Smooth muscle cell (in vitro differentiated cells): ENCODE data around the gene NCS1. TPM values are rescaled to one million over a fixed set of nuclear protein-coding genes. Genes with fewer than 3 reads are reported as not detected.

Source experiments
- DNase-seq: peaks from one replicate; lab custom pipeline; 2025; ENCODE audit not compliant: unreplicated experiment; lab: John Stamatoyannopoulos, UW
- H2AFZ ChIP-seq: fragments of 200-600 bp; sonication (generic); 2 replicates; pipeline ENCODE4 v1.6.0; 2016; ENCODE audit warnings: antibody characterized with exemption, low read depth, mild to moderate bottlenecking
- H3F3A ChIP-seq: fragments of 200-600 bp; sonication (generic); 2 replicates; pipeline ENCODE4 v1.6.0; 2017; ENCODE audit warnings: antibody characterized with exemption, low read depth
- H3K27ac ChIP-seq: fragments of 200-600 bp; sonication (generic); 2 replicates; pipeline ENCODE4 v1.5.1; 2016; ENCODE audit warnings: low read depth, mild to moderate bottlenecking
- H3K27me3 ChIP-seq: fragments of 200-600 bp; sonication (generic); 2 replicates; pipeline ENCODE4 v1.6.1; 2016; ENCODE audit warnings: low read depth, mild to moderate bottlenecking
- H3K36me3 ChIP-seq: fragments of 200-600 bp; sonication (generic); 2 replicates; pipeline ENCODE4 v1.5.1; 2016; ENCODE audit warnings: low read depth
- H3K4me1 ChIP-seq: fragments of 200-600 bp; sonication (generic); 2 replicates; pipeline ENCODE4 v1.5.1; 2016; ENCODE audit warnings: low read depth
- H3K4me2 ChIP-seq: fragments of 200-600 bp; sonication (generic); 2 replicates; pipeline ENCODE4 v1.6.0; 2016; ENCODE audit warnings: mild to moderate bottlenecking
- H3K4me3 ChIP-seq: fragments of 200-600 bp; sonication (generic); 2 replicates; pipeline ENCODE4 v1.5.1; 2016; ENCODE audit warnings: mild to moderate bottlenecking
- H3K79me2 ChIP-seq: fragments of 200-600 bp; sonication (generic); 2 replicates; pipeline ENCODE4 v1.6.0; 2016; ENCODE audit warnings: low read depth, mild to moderate bottlenecking
- H3K9ac ChIP-seq: fragments of 200-600 bp; sonication (generic); 2 replicates; pipeline ENCODE4 v1.6.0; 2016; ENCODE audit warnings: low read depth
- H3K9me3 ChIP-seq: fragments of 200-600 bp; sonication (generic); replicated peaks from 2 replicates; pipeline ENCODE4 v1.5.1; 2016; ENCODE audit warnings: low read depth
- H4K20me1 ChIP-seq: fragments of 200-600 bp; sonication (generic); 2 replicates; pipeline ENCODE4 v1.6.0; 2016; ENCODE audit warnings: low read depth
- WGBS: methylation state at CpG from one replicate; pipeline ENCODE4 v1.1.7; 2016; ENCODE audit warnings: low lambda C conversion rate; 5-methylcytosine and 5-hydroxymethylcytosine counted together
- polyA plus RNA-seq: library from polyadenylated mRNA; unstranded; fragments of >200 nt; fragmentation: Nextera tagmentation; extraction: Ambion mirVana; gene quantifications from 2 replicates; pipeline ENCODE4 v1.2.1, GENCODE V29; 2016
- total RNA-seq: library from RNA; depleted of rRNA; stranded (reverse); fragments of >200 nt; gene quantifications from 2 replicates; pipeline ENCODE4 v1.2.3, GENCODE V29; 2014
- TF ChIP-seq, protein P1 (sequence below): fragments of 200-600 bp; sonication (generic); IDR thresholded peaks from 2 replicates; pipeline ENCODE4 v1.5.1; 2017; ENCODE audit warnings: borderline replicate concordance, mild to moderate bottlenecking, antibody characterized with exemption; ENCODE audit not compliant: insufficient read depth, poor library complexity, severe bottlenecking

Gene NCS1
- total and polyA plus RNA-seq, 2 experiments from 2014 or later, result 28.0 to 59.3 TPM

DNA sequence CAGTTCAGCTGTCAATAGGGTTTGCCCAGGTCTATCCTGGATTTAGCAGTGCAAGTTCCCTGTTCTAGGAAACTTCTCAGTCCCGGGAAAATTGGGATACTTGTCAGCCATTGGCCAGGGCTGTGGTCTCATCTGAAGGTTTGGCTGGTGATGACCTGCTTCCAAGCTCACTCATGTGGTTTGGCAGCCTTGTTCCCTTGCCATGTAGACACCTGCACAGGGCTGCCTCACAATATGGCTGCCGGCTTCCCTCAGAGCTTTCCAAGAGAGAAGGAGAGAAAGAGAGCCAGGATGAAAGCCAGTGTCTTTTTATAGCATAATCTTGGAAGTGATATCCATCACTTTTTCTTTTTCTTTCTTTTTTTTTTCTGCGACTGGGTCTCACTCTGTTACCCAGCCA lies 55.6 kb downstream of the NCS1 start:
- Histone ChIP-seq H3F3A (no peaks in the 10 kb centered on the region), H3K36me3 (peaks cover 17% of the 10 kb centered on the region), H3K9ac (no peak overlapping the region), H2AFZ (no peak overlapping the region), H3K9me3 (peaks cover 10% of the 10 kb centered on the region), H3K4me3 (no peak overlapping the region), H4K20me1 (no peaks in the 10 kb centered on the region), H3K4me2 (no peak overlapping the region), H3K4me1 (no peaks in the 10 kb centered on the region), H3K27me3 (no peaks in the 10 kb centered on the region), H3K79me2 (no peaks in the 10 kb centered on the region), H3K27ac (no peak overlapping the region)
- WGBS, result 95% methylated on average over 3 of the region's 3 CpGs
- no peak for DNase-seq
- TF ChIP-seq, protein P1, sequence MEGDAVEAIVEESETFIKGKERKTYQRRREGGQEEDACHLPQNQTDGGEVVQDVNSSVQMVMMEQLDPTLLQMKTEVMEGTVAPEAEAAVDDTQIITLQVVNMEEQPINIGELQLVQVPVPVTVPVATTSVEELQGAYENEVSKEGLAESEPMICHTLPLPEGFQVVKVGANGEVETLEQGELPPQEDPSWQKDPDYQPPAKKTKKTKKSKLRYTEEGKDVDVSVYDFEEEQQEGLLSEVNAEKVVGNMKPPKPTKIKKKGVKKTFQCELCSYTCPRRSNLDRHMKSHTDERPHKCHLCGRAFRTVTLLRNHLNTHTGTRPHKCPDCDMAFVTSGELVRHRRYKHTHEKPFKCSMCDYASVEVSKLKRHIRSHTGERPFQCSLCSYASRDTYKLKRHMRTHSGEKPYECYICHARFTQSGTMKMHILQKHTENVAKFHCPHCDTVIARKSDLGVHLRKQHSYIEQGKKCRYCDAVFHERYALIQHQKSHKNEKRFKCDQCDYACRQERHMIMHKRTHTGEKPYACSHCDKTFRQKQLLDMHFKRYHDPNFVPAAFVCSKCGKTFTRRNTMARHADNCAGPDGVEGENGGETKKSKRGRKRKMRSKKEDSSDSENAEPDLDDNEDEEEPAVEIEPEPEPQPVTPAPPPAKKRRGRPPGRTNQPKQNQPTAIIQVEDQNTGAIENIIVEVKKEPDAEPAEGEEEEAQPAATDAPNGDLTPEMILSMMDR, result no peak

DNA sequence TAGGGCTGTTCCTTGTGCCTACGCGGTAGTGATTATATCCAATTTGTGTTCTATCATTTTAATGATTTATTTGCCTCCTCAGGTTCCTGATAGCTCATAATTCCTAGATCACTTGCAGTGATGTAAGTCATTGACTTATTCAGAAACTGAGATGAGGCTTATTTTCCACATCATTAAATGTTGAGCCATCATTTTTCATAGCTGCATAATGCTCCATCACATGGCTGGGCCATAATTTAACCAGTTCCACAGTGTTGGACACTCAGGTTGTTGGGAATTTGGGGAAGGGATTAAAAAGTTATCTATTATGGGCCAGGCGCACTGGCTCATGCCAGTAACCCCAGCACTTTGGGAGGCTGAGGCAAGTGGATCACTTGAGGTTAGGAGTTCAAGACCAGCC lies 57.6 kb downstream of the NCS1 start:
- Histone ChIP-seq H3K9ac (no peak overlapping the region), H3K4me2 (no peak overlapping the region), H2AFZ (no peak overlapping the region), H3F3A (no peaks in the 10 kb centered on the region), H3K27ac (no peak overlapping the region), H4K20me1 (no peaks in the 10 kb centered on the region), H3K79me2 (no peaks in the 10 kb centered on the region), H3K9me3 (peaks cover 10% of the 10 kb centered on the region), H3K36me3 (peaks cover 17% of the 10 kb centered on the region), H3K27me3 (no peaks in the 10 kb centered on the region), H3K4me3 (no peak overlapping the region), H3K4me1 (no peaks in the 10 kb centered on the region)
- 84% methylated on average over 3 of the region's 3 CpGs for WGBS
- no peak for DNase-seq
- TF ChIP-seq, protein P1, result no peak

DNA sequence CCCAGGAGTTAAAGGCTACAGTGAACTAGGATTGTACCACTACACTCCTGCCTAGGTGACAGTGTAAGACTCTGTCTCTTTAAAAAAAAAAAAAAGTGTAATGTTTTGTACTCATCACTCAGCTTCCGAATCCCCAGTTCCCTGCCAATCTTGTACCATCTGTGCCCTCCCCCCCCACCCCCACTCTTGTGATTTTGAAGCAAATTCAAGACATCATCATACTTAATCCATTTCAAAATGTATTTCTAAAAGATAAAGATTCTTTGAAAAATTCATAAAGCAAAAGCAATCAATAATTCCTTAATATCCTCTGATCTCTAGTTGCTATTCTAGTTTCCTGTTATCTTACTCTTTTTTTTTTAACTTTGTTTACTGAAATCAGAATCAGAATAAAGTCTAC lies 58.4 kb downstream of the NCS1 start:
- Histone ChIP-seq H3K4me3 (no peak overlapping the region), H3K4me2 (no peak overlapping the region), H4K20me1 (peaks cover 3% of the 10 kb centered on the region), H3K9me3 (peaks cover 10% of the 10 kb centered on the region), H2AFZ (no peak overlapping the region), H3F3A (no peaks in the 10 kb centered on the region), H3K79me2 (no peaks in the 10 kb centered on the region), H3K27me3 (no peaks in the 10 kb centered on the region), H3K36me3 (peaks cover 17% of the 10 kb centered on the region), H3K9ac (no peak overlapping the region), H3K27ac (no peak overlapping the region), H3K4me1 (no peaks in the 10 kb centered on the region)
- 94% methylated on average over 1 of the region's 1 CpG for WGBS
- no peak for DNase-seq
- TF ChIP-seq, protein P1, result no peak

DNA sequence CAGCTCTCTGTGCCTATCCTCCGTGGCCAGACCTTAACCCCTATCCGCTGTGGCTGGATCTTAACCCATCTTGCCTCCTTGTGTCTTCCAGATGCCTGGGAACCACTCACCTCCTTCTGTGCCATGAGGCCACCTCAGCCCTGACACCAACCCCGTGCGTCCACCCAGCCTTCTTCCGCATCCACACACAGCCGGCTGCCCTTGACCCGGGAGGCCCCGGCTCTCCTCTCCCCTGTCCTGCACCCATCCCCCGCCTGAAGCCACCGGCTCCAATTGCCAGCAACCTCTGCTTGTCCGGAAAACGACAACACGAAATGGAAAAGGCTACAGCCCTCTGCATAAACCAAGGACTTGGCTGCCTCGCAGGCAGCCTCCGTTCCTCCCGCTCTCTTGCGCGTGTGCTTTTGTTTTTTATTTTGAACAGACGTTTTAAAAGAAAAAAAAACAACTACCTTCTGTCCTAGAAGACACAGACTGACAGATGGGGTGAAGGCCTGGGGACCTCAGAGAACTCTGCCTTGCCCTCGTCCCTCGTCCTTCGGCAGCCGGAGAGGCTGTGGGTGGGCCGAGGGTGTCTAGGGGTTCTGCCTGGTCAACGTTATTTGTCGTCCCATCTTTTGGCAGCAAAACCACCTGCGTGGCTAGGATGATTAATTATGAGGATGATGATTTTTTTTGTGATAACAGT lies 60.8 kb downstream of the NCS1 start:
- Histone ChIP-seq H4K20me1 (peaks cover 9% of the 10 kb centered on the region), H3K27me3 (no peaks in the 10 kb centered on the region), H3F3A (no peaks in the 10 kb centered on the region), H3K9me3 (peaks cover 3% of the 10 kb centered on the region), H2AFZ (no peak overlapping the region), H3K27ac (no peak overlapping the region), H3K4me2 (no peak overlapping the region), H3K79me2 (no peaks in the 10 kb centered on the region), H3K4me3 (no peak overlapping the region), H3K4me1 (no peaks in the 10 kb centered on the region), H3K9ac (no peak overlapping the region), H3K36me3 (peaks cover 7% of the 10 kb centered on the region)
- TF ChIP-seq, protein P1, result no peak
- no peak for DNase-seq
- 94% methylated on average over 27 of the region's 27 CpGs for WGBS
